GM23338 (cell line): ENCODE data around the gene NLGN1. TPM values are rescaled to one million over a fixed set of nuclear protein-coding genes. Genes with fewer than 3 reads are reported as not detected.

ENCODE experiments used
- CREB1 ChIP-seq: fragments of 250-450 bp; sonication (Bioruptor Pico); IDR thresholded peaks from 2 replicates; pipeline ENCODE4 v1.5.0; 2020; ENCODE audit warnings: low read depth, mild to moderate bottlenecking, moderate library complexity
- CTCF ChIP-seq, 2 experiments: fragments of 200-600 bp in 1 of 2; sonication (generic) in 1 of 2; conservative IDR thresholded peaks; 2 replicates each; pipeline versions ENCODE4 v1.5.1 to v1.6.1; 2016 to 2017; ENCODE audit warnings: antibody characterized with exemption in 2 of 2, low read depth in 2 of 2, mild to moderate bottlenecking in 2 of 2, moderate library complexity in 1 of 2
- ETS1 ChIP-seq: IDR thresholded peaks from 2 replicates; pipeline ENCODE4 v1.6.1; 2016; ENCODE audit warnings: antibody characterized with exemption
- EZH2 ChIP-seq: fragments of 200-600 bp; sonication (generic); IDR thresholded peaks from one replicate; pipeline ENCODE4 v1.8.0; 2017; ENCODE audit warnings: antibody characterized with exemption, mild to moderate bottlenecking, low read depth; ENCODE audit not compliant: unreplicated experiment
- EZH2phosphoT487 ChIP-seq: fragments of 200-600 bp; sonication (generic); IDR thresholded peaks from one replicate; pipeline ENCODE4 v1.8.1; 2018; ENCODE audit warnings: antibody characterized with exemption; ENCODE audit not compliant: unreplicated experiment
- NANOG ChIP-seq: IDR thresholded peaks from 2 replicates; pipeline ENCODE4 v1.6.1; 2016; ENCODE audit warnings: antibody characterized with exemption, borderline replicate concordance
- POLR2AphosphoS5 ChIP-seq: IDR thresholded peaks from 2 replicates; pipeline ENCODE4 v1.6.1; 2016; ENCODE audit warnings: antibody characterized with exemption, low read depth
- ZNF462 ChIP-seq: fragments of 250-450 bp; sonication (Bioruptor Pico); IDR thresholded peaks from 2 replicates; pipeline ENCODE4 v1.5.0; 2020; ENCODE audit warnings: mild to moderate bottlenecking, moderate library complexity
- polyA plus RNA-seq: library from polyadenylated mRNA; unstranded; fragments of >200 nt; fragmentation: Nextera tagmentation; extraction: Ambion mirVana; gene quantifications from 2 replicates; pipeline ENCODE4 v1.2.1, GENCODE V29; 2016
- total RNA-seq: library from RNA; depleted of rRNA; stranded (reverse); fragments of >200 nt; shearing (Covaris generic); gene quantifications from 2 replicates; pipeline ENCODE4 v1.2.3, GENCODE V29; 2014

Gene NLGN1
- total and polyA plus RNA-seq, 2 experiments from 2014 or later: 6.5 to 18.6 TPM

GRCh38 chr3:174202116-174202515 lies 804.6 kb downstream of the NLGN1 start (continued):
- no peak for TF ChIP-seq ZNF462 (CRISPR knock-in tag)
- TF ChIP-seq POLR2AphosphoS5: no peak
- no peak for TF ChIP-seq EZH2
- TF ChIP-seq EZH2phosphoT487: no peak
- TF ChIP-seq CTCF (conservative IDR thresholded peaks at IDR 0.05; ENCODE audit: low read depth in 2 of 2): no peak
- TF ChIP-seq NANOG: no peak
- TF ChIP-seq ETS1: no peak
- TF ChIP-seq CREB1 (CRISPR knock-in tag): no peak
